Measurements from ENCODE around the gene SPPL2C. TPM values are rescaled to one million over a fixed set of nuclear protein-coding genes. Genes with fewer than 3 reads are reported as not detected.

The SPPL2C gene
- total and polyA plus RNA-seq, 10 of the 15 experiments (the other 5 are each of a cell fraction or from before 2014, with no cell fraction given): not detected

DNA sequence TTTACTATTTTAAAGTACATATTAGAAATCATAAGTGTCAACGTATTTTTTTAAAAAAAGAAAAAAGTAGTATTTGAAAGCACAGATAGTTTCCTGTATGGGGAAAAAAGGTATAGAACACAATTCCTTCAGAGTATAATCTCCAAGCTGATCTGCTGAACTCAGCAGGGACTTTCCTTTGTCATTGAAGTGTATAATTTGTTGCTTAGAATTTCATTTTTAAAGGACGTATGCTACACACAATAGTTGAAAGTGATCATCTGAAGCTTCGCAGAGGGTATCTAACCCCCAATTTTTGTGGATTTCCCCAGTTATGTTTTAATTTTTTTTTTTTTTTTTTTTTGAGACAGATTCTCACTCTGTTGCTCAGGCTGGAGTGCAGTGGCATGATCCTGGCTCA, 29.5 kb downstream of the SPPL2C start (continued):
- TF ChIP-seq, protein P1, sequence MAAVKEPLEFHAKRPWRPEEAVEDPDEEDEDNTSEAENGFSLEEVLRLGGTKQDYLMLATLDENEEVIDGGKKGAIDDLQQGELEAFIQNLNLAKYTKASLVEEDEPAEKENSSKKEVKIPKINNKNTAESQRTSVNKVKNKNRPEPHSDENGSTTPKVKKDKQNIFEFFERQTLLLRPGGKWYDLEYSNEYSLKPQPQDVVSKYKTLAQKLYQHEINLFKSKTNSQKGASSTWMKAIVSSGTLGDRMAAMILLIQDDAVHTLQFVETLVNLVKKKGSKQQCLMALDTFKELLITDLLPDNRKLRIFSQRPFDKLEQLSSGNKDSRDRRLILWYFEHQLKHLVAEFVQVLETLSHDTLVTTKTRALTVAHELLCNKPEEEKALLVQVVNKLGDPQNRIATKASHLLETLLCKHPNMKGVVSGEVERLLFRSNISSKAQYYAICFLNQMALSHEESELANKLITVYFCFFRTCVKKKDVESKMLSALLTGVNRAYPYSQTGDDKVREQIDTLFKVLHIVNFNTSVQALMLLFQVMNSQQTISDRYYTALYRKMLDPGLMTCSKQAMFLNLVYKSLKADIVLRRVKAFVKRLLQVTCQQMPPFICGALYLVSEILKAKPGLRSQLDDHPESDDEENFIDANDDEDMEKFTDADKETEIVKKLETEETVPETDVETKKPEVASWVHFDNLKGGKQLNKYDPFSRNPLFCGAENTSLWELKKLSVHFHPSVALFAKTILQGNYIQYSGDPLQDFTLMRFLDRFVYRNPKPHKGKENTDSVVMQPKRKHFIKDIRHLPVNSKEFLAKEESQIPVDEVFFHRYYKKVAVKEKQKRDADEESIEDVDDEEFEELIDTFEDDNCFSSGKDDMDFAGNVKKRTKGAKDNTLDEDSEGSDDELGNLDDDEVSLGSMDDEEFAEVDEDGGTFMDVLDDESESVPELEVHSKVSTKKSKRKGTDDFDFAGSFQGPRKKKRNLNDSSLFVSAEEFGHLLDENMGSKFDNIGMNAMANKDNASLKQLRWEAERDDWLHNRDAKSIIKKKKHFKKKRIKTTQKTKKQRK (IDR thresholded peaks at IDR 0.05; ENCODE audit: low read depth, low read length): no peak
- TF ChIP-seq NR2C2 (IDR thresholded peaks at IDR 0.05; ENCODE audit: borderline replicate concordance, control insufficient read depth, insufficient read length, low read depth): no peak
- no peak for TF ChIP-seq NFYA (IDR thresholded peaks at IDR 0.05; ENCODE audit: borderline replicate concordance, low read depth, low read length)
- TF ChIP-seq DPF2 (IDR thresholded peaks at IDR 0.05): no peak

DNA sequence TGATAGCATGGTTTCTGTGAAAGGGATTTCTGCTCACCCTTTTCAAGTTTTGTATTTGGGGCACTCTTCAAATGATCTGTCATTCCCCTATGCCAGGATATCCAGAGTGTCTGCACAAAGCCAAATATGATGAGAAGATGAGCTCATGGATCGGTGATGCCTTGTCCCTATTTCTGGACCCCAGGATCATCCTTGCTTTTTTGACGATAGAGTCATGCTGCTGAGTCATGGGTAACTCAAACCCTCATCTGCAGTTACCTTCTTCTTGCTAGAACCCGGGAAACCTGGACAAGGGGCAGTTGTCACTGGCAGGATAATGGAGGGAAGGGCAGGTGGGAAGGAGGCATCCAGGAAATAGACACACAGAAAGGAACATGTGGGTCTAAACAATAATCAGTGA, 31.9 kb downstream of the SPPL2C start:
- intact Hi-C loops (cut with micrococcal nuclease; ENCODE audit: unreplicated experiment): no loop called here
- no peaks in the 10 kb centered on the region for H3K79me2 ChIP-seq (ENCODE audit: control insufficient read depth, insufficient read depth, low read length)
- no peak for ATAC-seq
- 40% methylated on average over 3 of the region's 3 CpGs for WGBS (ENCODE audit: insufficient coverage, insufficient replicate concordance, low lambda C conversion rate, missing lambda C conversion rate)
- no peaks in the 10 kb centered on the region for H3K36me3 ChIP-seq (ENCODE audit: control insufficient read depth in 2 of 2, insufficient read depth in 2 of 2, low read length in 1 of 2)
- ChIA-PET POLR2A (no interaction called here), SMC1A (ENCODE audit: uncharacterized antibody, unreplicated experiment) (no interaction called here), RAD21 (ENCODE audit: unreplicated experiment) (no interaction called here), CTCF (no interaction called here)
- no peak overlapping the region for H3K9ac ChIP-seq (ENCODE audit: control insufficient read depth, insufficient read depth, low read length)
- no peak overlapping the region for H2AFZ ChIP-seq (ENCODE audit: control insufficient read depth, low read depth, low read length)
- H3K4me2 ChIP-seq (ENCODE audit: control insufficient read depth, insufficient read depth): no peak overlapping the region
- BruUV-seq (replicated peaks): no TSS peak
- no peaks in the 10 kb centered on the region for H3K4me1 ChIP-seq (ENCODE audit: control insufficient read depth, insufficient read depth, low read length)
- H4K20me1 ChIP-seq (ENCODE audit: control insufficient read depth, insufficient read depth): no peaks in the 10 kb centered on the region
- H3K27me3 ChIP-seq (replicated peaks in 1 of 2; ENCODE audit: control insufficient read depth in 2 of 2, insufficient read depth in 2 of 2, low read length in 1 of 2): peaks cover 0 to 2% of the 10 kb centered on the region in 2 experiments; a peak in 1 of 4 replicates
- no peaks in the 10 kb centered on the region; the same call in 2 of the 3 replicates for H3K9me3 ChIP-seq (replicated peaks; ENCODE audit: control insufficient read depth, insufficient read depth, low read length)
- DNase-seq (ENCODE audit: low read depth, low spot score): no peak
- H3K27ac ChIP-seq (ENCODE audit: control insufficient read depth, insufficient read depth): no peak overlapping the region
- H3K4me3 ChIP-seq: no peak overlapping the region
- in situ Hi-C loops (cut with MboI): no loop called here
- no peak for TF ChIP-seq USF1 (IDR thresholded peaks at IDR 0.05; ENCODE audit: borderline replicate concordance, extremely low read length, insufficient read depth, low read depth, low read length)
- no peak for TF ChIP-seq POLR2AphosphoS5 (IDR thresholded peaks at IDR 0.05; ENCODE audit: low read length)
- TF ChIP-seq, protein P2, sequence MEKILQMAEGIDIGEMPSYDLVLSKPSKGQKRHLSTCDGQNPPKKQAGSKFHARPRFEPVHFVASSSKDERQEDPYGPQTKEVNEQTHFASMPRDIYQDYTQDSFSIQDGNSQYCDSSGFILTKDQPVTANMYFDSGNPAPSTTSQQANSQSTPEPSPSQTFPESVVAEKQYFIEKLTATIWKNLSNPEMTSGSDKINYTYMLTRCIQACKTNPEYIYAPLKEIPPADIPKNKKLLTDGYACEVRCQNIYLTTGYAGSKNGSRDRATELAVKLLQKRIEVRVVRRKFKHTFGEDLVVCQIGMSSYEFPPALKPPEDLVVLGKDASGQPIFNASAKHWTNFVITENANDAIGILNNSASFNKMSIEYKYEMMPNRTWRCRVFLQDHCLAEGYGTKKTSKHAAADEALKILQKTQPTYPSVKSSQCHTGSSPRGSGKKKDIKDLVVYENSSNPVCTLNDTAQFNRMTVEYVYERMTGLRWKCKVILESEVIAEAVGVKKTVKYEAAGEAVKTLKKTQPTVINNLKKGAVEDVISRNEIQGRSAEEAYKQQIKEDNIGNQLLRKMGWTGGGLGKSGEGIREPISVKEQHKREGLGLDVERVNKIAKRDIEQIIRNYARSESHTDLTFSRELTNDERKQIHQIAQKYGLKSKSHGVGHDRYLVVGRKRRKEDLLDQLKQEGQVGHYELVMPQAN (conservative IDR thresholded peaks at IDR 0.05): no peak
- no peak for TF ChIP-seq STAT1 (conservative IDR thresholded peaks at IDR 0.05)
- TF ChIP-seq MEF2A (IDR thresholded peaks at IDR 0.05; ENCODE audit: insufficient read depth, low read depth, low read length): no peak
- no peak for TF ChIP-seq YY1 (IDR thresholded peaks at IDR 0.05; ENCODE audit: low read depth, low read length)
- no peak for TF ChIP-seq ZBED1 (IDR thresholded peaks at IDR 0.05; ENCODE audit: borderline replicate concordance)
- no peak for TF ChIP-seq IRF3 (IDR thresholded peaks at IDR 0.05)
- no peak for TF ChIP-seq TCF3 (IDR thresholded peaks at IDR 0.05; ENCODE audit: borderline replicate concordance, insufficient read depth, low read depth, low read length)
- no peak for TF ChIP-seq NRF1 (conservative IDR thresholded peaks at IDR 0.05; ENCODE audit: low read depth, low read length)
- no peak for TF ChIP-seq ESRRA (IDR thresholded peaks at IDR 0.05; ENCODE audit: low read length)
- TF ChIP-seq FOXM1 (IDR thresholded peaks at IDR 0.05; ENCODE audit: low read depth, low read length): no peak
- FAIRE-seq: no peak
